Measurements from ENCODE around the gene ABCD1. TPM values are rescaled to one million over a fixed set of nuclear protein-coding genes. Genes with fewer than 3 reads are reported as not detected.
"Not testable (repeated sequence)": the region's sequence is repeated elsewhere in the genome, so short reads cannot be mapped to it uniquely, and the experiment has no call there.

Gene ABCD1
- total and polyA plus RNA-seq, 7 experiments from 2014 or later, result 2.1 to 17.6 (median 7.3) TPM

- intact Hi-C loops (cut with micrococcal nuclease), result no loop called here
- Histone ChIP-seq H3K4me3 (ENCODE audit: low read length) (no peak overlapping the region), H3K27ac (ENCODE audit: low read depth, low read length) (no peak overlapping the region), H3K4me1 (ENCODE audit: control insufficient read depth in 2 of 2, insufficient read depth in 2 of 2, low read length in 2 of 2) (no peaks in the 10 kb centered on the region), H3K27me3 (ENCODE audit: control insufficient read depth in 2 of 2, insufficient read depth in 2 of 2, low read length in 2 of 2) (no peaks in the 10 kb centered on the region), H3K36me3 (ENCODE audit: control insufficient read depth in 2 of 3, insufficient read depth in 3 of 3, low read length in 3 of 3) (peaks cover 0 to 9% (median 0%) of the 10 kb centered on the region in 3 experiments), H3K9me3 (ENCODE audit: control insufficient read depth in 2 of 3, low read length in 3 of 3) (no peaks in the 10 kb centered on the region)
- DNase-seq (no peak), ATAC-seq (no peak)
- no peak overlapping the region for H3K27ac Mint-ChIP-seq
- ChIA-PET CTCF (no interaction called here), POLR2A (no interaction called here)
- H3K9me3 Mint-ChIP-seq, result peaks cover 0 to 3% (median 0%) of the 10 kb centered on the region in 11 donors
- H3K36me3 Mint-ChIP-seq, result peaks cover 0 to 8% (median 0%) of the 10 kb centered on the region in 5 donors
- H3K27me3 Mint-ChIP-seq, result peaks cover 0 to 7% (median 0%) of the 10 kb centered on the region in 5 donors
- peaks cover 0 to 3% (median 0%) of the 10 kb centered on the region in 7 donors for H3K4me1 Mint-ChIP-seq
- H3K4me3 Mint-ChIP-seq, result no peak overlapping the region
Observed at GRCh38 chrX:153693216-153694086, 31.2 kb upstream of the ABCD1 start.

DNA sequence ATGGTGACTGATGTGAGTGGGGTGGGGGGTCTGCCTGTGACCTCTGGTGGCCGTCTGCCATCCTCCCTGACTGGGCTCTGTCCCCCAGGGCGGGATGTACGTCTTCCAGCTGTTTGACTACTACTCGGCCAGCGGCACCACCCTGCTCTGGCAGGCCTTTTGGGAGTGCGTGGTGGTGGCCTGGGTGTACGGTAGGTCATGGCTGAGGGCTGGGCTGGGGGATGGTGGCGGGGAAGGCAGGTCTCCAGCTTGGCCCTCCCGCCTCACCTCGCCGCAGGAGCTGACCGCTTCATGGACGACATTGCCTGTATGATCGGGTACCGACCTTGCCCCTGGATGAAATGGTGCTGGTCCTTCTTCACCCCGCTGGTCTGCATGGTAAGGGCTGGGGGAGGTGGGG lies 30.4 kb upstream of the ABCD1 start:
- H3K4me1 ChIP-seq (ENCODE audit: control insufficient read depth in 2 of 2, insufficient read depth in 2 of 2, low read length in 2 of 2); H3K27ac ChIP-seq (ENCODE audit: low read depth, low read length); POLR2A ChIA-PET; H3K27me3 Mint-ChIP-seq; H3K27ac Mint-ChIP-seq; H3K4me1 Mint-ChIP-seq; H3K4me3 ChIP-seq (ENCODE audit: low read length); DNase-seq; H3K36me3 Mint-ChIP-seq; H3K4me3 Mint-ChIP-seq; CTCF ChIA-PET; intact Hi-C loops (cut with micrococcal nuclease); H3K9me3 Mint-ChIP-seq; ATAC-seq; H3K9me3 ChIP-seq (ENCODE audit: control insufficient read depth in 2 of 3, low read length in 3 of 3); H3K27me3 ChIP-seq (ENCODE audit: control insufficient read depth in 2 of 2, insufficient read depth in 2 of 2, low read length in 2 of 2): not testable (repeated sequence)
- peaks cover 0 to 14% (median 0%) of the 10 kb centered on the region in 3 experiments for H3K36me3 ChIP-seq (ENCODE audit: control insufficient read depth in 2 of 3, insufficient read depth in 3 of 3, low read length in 3 of 3)

DNA sequence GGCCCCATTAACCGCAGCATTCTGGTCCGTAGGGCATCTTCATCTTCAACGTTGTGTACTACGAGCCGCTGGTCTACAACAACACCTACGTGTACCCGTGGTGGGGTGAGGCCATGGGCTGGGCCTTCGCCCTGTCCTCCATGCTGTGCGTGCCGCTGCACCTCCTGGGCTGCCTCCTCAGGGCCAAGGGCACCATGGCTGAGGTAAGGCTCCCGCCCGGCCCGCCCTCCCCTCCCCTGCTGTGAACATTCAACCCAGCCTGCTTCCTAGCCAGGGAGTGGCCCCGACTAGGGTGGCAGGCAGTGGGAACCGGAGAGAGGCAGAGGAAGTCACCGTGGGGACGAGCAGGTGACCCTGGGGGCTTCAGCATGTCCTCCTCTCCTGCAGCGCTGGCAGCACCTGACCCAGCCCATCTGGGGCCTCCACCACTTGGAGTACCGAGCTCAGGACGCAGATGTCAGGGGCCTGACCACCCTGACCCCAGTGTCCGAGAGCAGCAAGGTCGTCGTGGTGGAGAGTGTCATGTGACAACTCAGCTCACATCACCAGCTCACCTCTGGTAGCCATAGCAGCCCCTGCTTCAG lies 29.9 kb upstream of the ABCD1 start:
- ATAC-seq (no peak), DNase-seq (no peak)
- H3K36me3 ChIP-seq (ENCODE audit: control insufficient read depth in 2 of 3, insufficient read depth in 3 of 3, low read length in 3 of 3), result peaks cover 0 to 14% (median 0%) of the 10 kb centered on the region in 3 experiments
- H3K9me3 ChIP-seq (ENCODE audit: control insufficient read depth in 2 of 3, low read length in 3 of 3), result no peaks in the 10 kb centered on the region
- intact Hi-C loops (cut with micrococcal nuclease), result no loop called here
- Mint-ChIP-seq H3K4me1 (peaks cover 0 to 3% (median 0%) of the 10 kb centered on the region in 7 donors), H3K27ac (no peak overlapping the region), H3K4me3 (no peak overlapping the region), H3K27me3 (peaks cover 0 to 4% (median 0%) of the 10 kb centered on the region in 5 donors), H3K36me3 (peaks cover 0 to 8% (median 0%) of the 10 kb centered on the region in 5 donors), H3K9me3 (peaks cover 0 to 3% (median 0%) of the 10 kb centered on the region in 11 donors)
- no peak overlapping the region for H3K4me3 ChIP-seq (ENCODE audit: low read length)
- ChIA-PET POLR2A (no interaction called here), CTCF (no interaction called here)
- no peaks in the 10 kb centered on the region for H3K27me3 ChIP-seq (ENCODE audit: control insufficient read depth in 2 of 2, insufficient read depth in 2 of 2, low read length in 2 of 2)
- no peak overlapping the region for H3K27ac ChIP-seq (ENCODE audit: low read depth, low read length)
- no peaks in the 10 kb centered on the region for H3K4me1 ChIP-seq (ENCODE audit: control insufficient read depth in 2 of 2, insufficient read depth in 2 of 2, low read length in 2 of 2)

GRCh38 chrX:153696100-153696499 lies 28.6 kb upstream of the ABCD1 start:
- Histone ChIP-seq H3K9me3 (ENCODE audit: control insufficient read depth in 2 of 3, low read length in 3 of 3) (no peaks in the 10 kb centered on the region), H3K4me1 (ENCODE audit: control insufficient read depth in 2 of 2, insufficient read depth in 2 of 2, low read length in 2 of 2) (no peaks in the 10 kb centered on the region), H3K36me3 (ENCODE audit: control insufficient read depth in 2 of 3, insufficient read depth in 3 of 3, low read length in 3 of 3) (peaks cover 0 to 24% (median 0%) of the 10 kb centered on the region in 3 experiments), H3K27ac (ENCODE audit: low read depth, low read length) (no peak overlapping the region), H3K27me3 (ENCODE audit: control insufficient read depth in 2 of 2, insufficient read depth in 2 of 2, low read length in 2 of 2) (no peaks in the 10 kb centered on the region), H3K4me3 (ENCODE audit: low read length) (no peak overlapping the region)
- Mint-ChIP-seq H3K36me3 (peaks cover 0 to 8% (median 0%) of the 10 kb centered on the region in 5 donors), H3K27ac (peak overlapping the region in 1 of 9 donors; percentile 12), H3K4me1 (peaks cover 0 to 3% (median 0%) of the 10 kb centered on the region in 7 donors), H3K9me3 (peaks cover 0 to 3% (median 0%) of the 10 kb centered on the region in 11 donors), H3K4me3 (no peak overlapping the region), H3K27me3 (no peaks in the 10 kb centered on the region)
- intact Hi-C loops (cut with micrococcal nuclease), result no loop called here
- no peak for ATAC-seq
- no peak for DNase-seq
- ChIA-PET CTCF (no interaction called here), POLR2A (no interaction called here)

GRCh38 chrX:153696538-153696937 lies 28.1 kb upstream of the ABCD1 start:
- peaks cover 0 to 29% (median 0%) of the 10 kb centered on the region in 3 experiments for H3K36me3 ChIP-seq (ENCODE audit: control insufficient read depth in 2 of 3, insufficient read depth in 3 of 3, low read length in 3 of 3)
- H3K9me3 Mint-ChIP-seq; H3K4me3 ChIP-seq (ENCODE audit: low read length); H3K36me3 Mint-ChIP-seq; H3K4me1 Mint-ChIP-seq; H3K4me3 Mint-ChIP-seq; H3K27ac Mint-ChIP-seq; ATAC-seq; H3K27ac ChIP-seq (ENCODE audit: low read depth, low read length); H3K27me3 Mint-ChIP-seq; POLR2A ChIA-PET; intact Hi-C loops (cut with micrococcal nuclease); H3K4me1 ChIP-seq (ENCODE audit: control insufficient read depth in 2 of 2, insufficient read depth in 2 of 2, low read length in 2 of 2); DNase-seq; H3K27me3 ChIP-seq (ENCODE audit: control insufficient read depth in 2 of 2, insufficient read depth in 2 of 2, low read length in 2 of 2); H3K9me3 ChIP-seq (ENCODE audit: control insufficient read depth in 2 of 3, low read length in 3 of 3); CTCF ChIA-PET: not testable (repeated sequence)

GRCh38 chrX:153696986-153697722 lies 27.5 kb upstream of the ABCD1 start:
- H3K27me3 Mint-ChIP-seq; H3K27me3 ChIP-seq (ENCODE audit: control insufficient read depth in 2 of 2, insufficient read depth in 2 of 2, low read length in 2 of 2); DNase-seq; H3K27ac Mint-ChIP-seq; H3K4me3 ChIP-seq (ENCODE audit: low read length); H3K27ac ChIP-seq (ENCODE audit: low read depth, low read length); H3K36me3 Mint-ChIP-seq; H3K4me1 ChIP-seq (ENCODE audit: control insufficient read depth in 2 of 2, insufficient read depth in 2 of 2, low read length in 2 of 2); H3K9me3 ChIP-seq (ENCODE audit: control insufficient read depth in 2 of 3, low read length in 3 of 3); ATAC-seq; H3K4me1 Mint-ChIP-seq; CTCF ChIA-PET; H3K9me3 Mint-ChIP-seq; POLR2A ChIA-PET; intact Hi-C loops (cut with micrococcal nuclease): not testable (repeated sequence)
- peaks cover 0 to 35% (median 0%) of the 10 kb centered on the region in 3 experiments for H3K36me3 ChIP-seq (ENCODE audit: control insufficient read depth in 2 of 3, insufficient read depth in 3 of 3, low read length in 3 of 3)
- peak overlapping the region in 1 of 10 donors; percentile 14 for H3K4me3 Mint-ChIP-seq

Data from naive thymus-derived CD4-positive, alpha-beta T cell (primary cell).